GM20000 (cell line): ENCODE measurements around the gene CCDC27.

ENCODE experiments used
- DNase-seq: peaks from one replicate; pipeline ENCODE4 v3.0.0; 2012; ENCODE audit warnings: low spot score
- CTCF ChIP-seq: IDR thresholded peaks from 2 replicates; pipeline ENCODE4 v1.5.1; 2012; ENCODE audit warnings: mild to moderate bottlenecking, control low read depth; ENCODE audit errors: extremely low read depth, missing control alignments

CCDC27 gene

GRCh38 chr1:3819771-3820200, 67.5 kb downstream of the CCDC27 start:
- no peak for DNase-seq

GRCh38 chr1:3820316-3820715, 68.1 kb downstream of the CCDC27 start:
- no peak for DNase-seq
- TF ChIP-seq CTCF, result no peak

More at GRCh38 chr1:3819771-3820200, 67.5 kb downstream of the CCDC27 start:
- TF ChIP-seq CTCF, result no peak

- TF ChIP-seq CTCF, result no peak
- DNase-seq, result no peak
Observed at GRCh38 chr1:3821004-3821403, 68.8 kb downstream of the CCDC27 start.
